ENCODE data around the gene OR4C6. TPM values are rescaled to one million over a fixed set of nuclear protein-coding genes. Genes with fewer than 3 reads are reported as not detected.
A peak's percentile ranks its signal among the peaks of the same experiment; 100 is the strongest.

Gene OR4C6
- total and polyA plus RNA-seq, 12 donors, result not detected

- H3K36me3 ChIP-seq (replicated peaks in 1 of 2), result no peaks in the 10 kb centered on the region
- TF ChIP-seq POLR2A (IDR thresholded peaks at IDR 0.05), result no peak
- no peak for TF ChIP-seq CTCF (IDR thresholded peaks at IDR 0.05)
- DNase-seq, result no peak
- no peak overlapping the region for H3K4me3 ChIP-seq
- no peaks in the 10 kb centered on the region for H3K4me1 ChIP-seq (replicated peaks in 1 of 2)
- H3K9me3 ChIP-seq (replicated peaks in 1 of 3), result no peaks in the 10 kb centered on the region
- no peak overlapping the region for H3K27ac ChIP-seq
- intact Hi-C loops (cut with DNase I), result no loop called here
- H3K27me3 ChIP-seq, result no peaks in the 10 kb centered on the region
- WGBS, 4 donors, result 34 to 47% (median 43%) methylated on average over 2 of the region's 2 CpGs
These were observed 7.4 kb downstream of the OR4C6 start for GRCh38 chr11:55669376-55669775.

GRCh38 chr11:55673860-55674259 lies 11.9 kb downstream of the OR4C6 start:
- Histone ChIP-seq H3K27ac (no peak overlapping the region), H3K4me3 (no peak overlapping the region), H3K36me3 (replicated peaks in 1 of 2) (no peaks in the 10 kb centered on the region), H3K9me3 (replicated peaks in 1 of 3) (no peaks in the 10 kb centered on the region), H3K27me3 (no peaks in the 10 kb centered on the region), H3K4me1 (replicated peaks in 1 of 2) (no peaks in the 10 kb centered on the region)
- intact Hi-C loops (cut with DNase I), result no loop called here
- WGBS, 4 donors, result 47 to 57% (median 56%) methylated on average over 5 of the region's 5 CpGs
- TF ChIP-seq CTCF (IDR thresholded peaks at IDR 0.05) (no peak), POLR2A (IDR thresholded peaks at IDR 0.05) (no peak)
- no peak for DNase-seq

GRCh38 chr11:55697817-55698216 lies 35.8 kb downstream of the OR4C6 start:
- DNase-seq, result no peak
- Histone ChIP-seq H3K4me3 (no peak overlapping the region), H3K27me3 (no peaks in the 10 kb centered on the region), H3K27ac (no peak overlapping the region), H3K36me3 (replicated peaks in 1 of 2) (no peaks in the 10 kb centered on the region), H3K9me3 (replicated peaks in 1 of 3) (no peaks in the 10 kb centered on the region), H3K4me1 (replicated peaks in 1 of 2) (no peaks in the 10 kb centered on the region)
- intact Hi-C loops (cut with DNase I), result no loop called here
- 64 to 79% (median 77%) methylated on average over 3 of the region's 3 CpGs for WGBS, 4 donors
- TF ChIP-seq POLR2A (IDR thresholded peaks at IDR 0.05), result no peak
- no peak for TF ChIP-seq CTCF (IDR thresholded peaks at IDR 0.05)

- H3K9me3 ChIP-seq (replicated peaks in 1 of 3), result peaks cover 0 to 7% (median 0%) of the 10 kb centered on the region in 3 donors
- H3K4me1 ChIP-seq (replicated peaks in 1 of 2), result no peaks in the 10 kb centered on the region
- no peak for TF ChIP-seq POLR2A (IDR thresholded peaks at IDR 0.05)
- no peak overlapping the region for H3K27ac ChIP-seq
- intact Hi-C loops (cut with DNase I), result no loop called here
- no peaks in the 10 kb centered on the region for H3K27me3 ChIP-seq
- no peak overlapping the region for H3K4me3 ChIP-seq
- 72 to 90% (median 76%) methylated on average over 3 to 4 of the region's 4 CpGs for WGBS, 4 donors
- DNase-seq, result no peak
- H3K36me3 ChIP-seq (replicated peaks in 1 of 2), result no peaks in the 10 kb centered on the region
These were observed 39.4 kb downstream of the OR4C6 start for GRCh38 chr11:55701429-55701828.

GRCh38 chr11:55707029-55707428 lies 45.0 kb downstream of the OR4C6 start:
- intact Hi-C loops (cut with DNase I), result no loop called here
- no peak for DNase-seq
- Histone ChIP-seq H3K27ac (no peak overlapping the region), H3K36me3 (replicated peaks in 1 of 2) (no peaks in the 10 kb centered on the region), H3K9me3 (replicated peaks in 1 of 3) (peaks cover 0 to 7% (median 0%) of the 10 kb centered on the region in 3 donors), H3K4me1 (replicated peaks in 1 of 2) (no peaks in the 10 kb centered on the region), H3K4me3 (no peak overlapping the region), H3K27me3 (no peaks in the 10 kb centered on the region)
- TF ChIP-seq POLR2A (IDR thresholded peaks at IDR 0.05) (no peak), CTCF (IDR thresholded peaks at IDR 0.05) (peak; percentile 13 to 60 (median 32))

Measured in adrenal gland (tissue), 12 donors.